ENCODE data around the gene KIAA0040.

The KIAA0040 gene

DNA sequence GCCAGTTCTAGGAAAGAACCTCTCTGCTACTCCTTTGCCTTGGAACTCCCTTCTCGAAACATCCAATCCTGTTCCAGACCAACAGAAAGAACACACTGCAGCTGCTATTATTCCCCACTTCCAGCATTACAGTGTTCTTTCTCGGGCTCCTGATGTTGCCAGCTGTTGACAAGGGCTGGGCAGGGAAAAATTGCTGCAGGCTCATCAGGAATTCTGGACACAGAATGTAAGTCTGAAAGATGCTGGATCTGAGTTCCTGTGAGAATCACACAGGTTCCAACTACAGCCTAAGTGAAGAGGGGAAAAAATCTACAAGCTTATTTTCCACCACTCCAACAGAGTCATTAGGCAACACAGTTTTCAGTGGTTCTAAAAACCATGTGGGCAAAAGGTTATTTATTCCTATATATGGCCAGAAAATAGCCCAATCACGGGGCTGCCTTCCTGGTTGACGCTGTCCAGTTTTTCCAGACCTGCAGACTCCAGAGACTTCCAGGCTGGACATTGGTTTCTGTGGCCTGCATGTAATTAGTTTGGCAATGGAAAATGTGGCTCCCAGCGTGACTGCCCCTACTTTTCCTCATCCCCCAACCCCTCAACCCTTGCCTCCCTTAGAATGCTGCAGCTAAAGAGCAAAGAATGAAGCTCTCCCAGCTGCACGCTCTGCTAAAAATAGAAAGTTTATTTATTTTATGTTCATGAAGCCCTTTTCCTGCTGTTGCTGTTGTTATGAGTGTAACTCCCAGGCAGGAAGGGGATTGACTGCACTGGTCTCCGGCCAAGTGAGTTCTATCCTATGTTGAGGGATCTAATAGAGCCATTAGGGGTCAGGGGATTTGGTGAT lies 8.3 kb upstream of the KIAA0040 start:
- no peak for DNase-seq (ENCODE audit: low read depth in 3 of 3)

DNA sequence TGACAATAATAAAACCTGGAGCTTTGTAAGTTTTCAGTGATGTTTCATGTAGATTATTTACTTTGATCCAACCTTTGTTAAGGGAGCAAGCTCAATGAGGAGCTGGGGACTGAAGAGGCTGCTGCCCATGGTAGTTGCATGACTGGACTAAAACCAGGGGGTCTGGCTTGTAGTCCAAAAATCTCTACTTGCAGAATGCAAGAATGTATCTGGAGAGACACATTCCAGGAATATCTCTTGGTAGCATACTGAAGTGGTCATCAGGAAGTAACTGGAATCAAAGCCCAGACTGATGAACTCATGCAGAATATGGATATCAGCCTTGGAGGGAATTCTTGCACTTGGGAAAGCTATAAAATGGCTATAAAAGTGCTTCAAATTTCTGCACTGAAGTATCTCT lies 5.8 kb upstream of the KIAA0040 start:
- DNase-seq (ENCODE audit: low read depth in 3 of 3) = no peak

DNA sequence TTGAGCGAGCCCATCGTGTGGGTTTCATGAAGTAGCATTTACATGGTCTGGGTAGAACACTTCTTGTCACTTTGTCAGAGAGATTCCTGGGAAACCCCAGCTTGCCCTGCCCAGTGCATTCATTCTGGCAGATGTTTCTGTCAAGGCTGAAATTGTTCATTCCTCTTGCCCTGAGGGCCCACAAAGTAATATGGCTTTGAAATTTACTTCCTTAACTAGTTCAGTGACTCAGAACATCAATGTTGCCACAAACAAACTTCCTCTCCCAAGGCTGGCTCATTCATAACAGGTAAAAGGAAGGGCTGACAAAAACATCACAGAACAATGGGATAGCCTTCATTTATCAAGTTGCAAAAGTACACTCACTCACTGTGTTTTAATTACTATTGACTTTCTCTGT lies 5.0 kb upstream of the KIAA0040 start:
- no peak for DNase-seq (ENCODE audit: low read depth in 3 of 3)

DNA sequence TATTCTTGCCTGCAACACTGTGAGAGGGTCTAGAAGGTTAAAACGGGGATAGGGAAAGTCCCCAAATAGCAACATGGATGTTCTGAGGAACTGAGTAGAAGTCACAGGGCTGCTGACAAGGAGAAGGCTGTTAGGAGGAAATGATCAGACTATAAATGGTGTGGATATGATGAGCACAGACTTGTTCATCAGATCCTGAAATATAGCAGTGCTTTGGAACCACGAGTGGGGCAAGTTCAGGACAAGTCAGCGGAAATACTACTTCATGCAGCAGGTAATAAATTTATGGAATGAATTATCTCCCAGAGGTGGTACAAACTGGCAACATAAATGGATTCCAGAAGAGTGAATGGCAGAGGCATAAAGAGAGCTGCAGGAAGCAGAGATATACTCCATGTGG lies 3.2 kb upstream of the KIAA0040 start:
- no peak for DNase-seq (ENCODE audit: low read depth in 3 of 3)

DNA sequence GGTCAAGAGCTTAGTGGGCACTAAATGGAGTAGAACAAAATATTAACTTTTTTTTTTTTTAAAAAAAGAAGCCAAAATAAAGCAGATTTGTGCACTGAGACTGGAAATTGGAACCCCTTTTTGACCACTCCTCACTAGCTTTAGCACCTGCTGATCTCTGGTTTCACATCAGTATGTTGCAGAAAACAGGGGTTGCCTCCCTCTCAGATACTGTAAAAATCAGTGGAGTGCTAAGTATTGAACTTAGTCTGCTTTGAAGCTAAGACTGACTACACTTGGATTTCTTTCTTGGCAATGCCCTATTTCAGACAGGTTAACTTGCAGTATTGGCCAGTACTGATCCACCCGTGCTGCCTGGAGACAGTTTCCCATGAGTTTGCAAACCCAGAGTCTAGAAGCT lies 2.7 kb upstream of the KIAA0040 start:
- no peak for DNase-seq (ENCODE audit: low read depth in 3 of 3)

DNA sequence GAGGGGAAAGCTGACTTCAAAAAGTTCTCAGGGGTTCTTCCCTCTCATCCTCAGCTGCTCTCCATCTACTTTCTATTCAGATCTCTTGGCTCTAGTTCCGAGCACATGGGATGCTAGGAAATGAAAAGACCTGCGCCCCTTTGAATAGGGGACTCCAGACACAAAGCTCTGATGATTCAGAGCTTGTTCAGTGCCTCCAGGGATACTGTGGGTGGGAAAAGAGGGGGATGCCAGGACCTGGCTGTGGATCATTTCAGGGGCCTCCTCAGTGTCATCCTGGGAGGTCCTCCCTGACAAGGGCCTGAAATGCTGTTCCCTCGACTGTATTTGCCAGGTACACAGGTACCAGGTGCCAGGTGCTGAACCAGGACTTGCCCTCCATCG lies 943 bp upstream of the KIAA0040 start:
- no peak for DNase-seq (ENCODE audit: low read depth in 3 of 3)

DNA sequence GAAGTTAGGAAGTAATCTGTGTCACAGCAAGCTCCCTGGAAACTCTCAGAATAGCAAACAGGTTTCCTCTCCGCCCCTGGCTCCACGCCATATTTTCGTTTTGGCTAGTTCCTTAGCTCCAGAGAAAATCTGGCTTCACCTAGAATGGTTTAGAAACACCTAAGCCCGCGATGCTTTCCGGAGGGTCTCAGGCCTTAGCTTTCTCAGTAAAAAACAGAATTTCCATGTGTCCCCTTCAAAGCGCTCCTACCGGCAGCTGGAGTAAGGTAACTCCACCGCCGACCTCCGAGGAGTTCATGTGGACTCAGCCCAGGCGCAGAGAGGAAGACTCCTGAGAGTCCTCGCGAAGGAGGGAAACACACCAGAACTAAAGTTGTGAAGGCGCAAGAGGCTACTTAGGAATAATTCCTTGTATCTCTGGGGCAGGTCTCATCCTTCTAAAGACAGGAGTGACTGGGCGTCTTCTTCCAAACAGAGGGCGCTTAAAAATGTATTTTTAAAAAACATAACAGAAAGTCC lies 406 bp downstream of the KIAA0040 start:
- DNase-seq (ENCODE audit: low read depth in 3 of 3) = no peak

DNA sequence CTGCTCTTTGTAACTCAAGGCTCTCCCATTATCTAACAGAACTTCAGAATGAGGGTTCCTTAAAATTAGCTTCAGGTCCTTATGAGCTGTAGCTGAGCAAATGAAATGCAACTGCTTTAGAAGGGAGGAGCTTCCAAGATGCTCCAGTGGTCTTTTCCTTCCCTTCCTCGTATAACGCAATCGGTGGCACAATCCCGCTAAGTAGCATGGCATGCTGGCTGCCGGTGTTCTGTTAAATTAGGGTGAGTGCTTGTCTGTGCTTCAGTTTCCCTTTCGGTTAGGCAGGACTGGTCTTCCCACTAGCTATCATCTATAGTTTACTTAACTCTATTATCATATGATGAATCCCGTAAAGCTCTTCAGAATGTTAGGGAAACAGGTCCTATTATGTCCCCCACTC lies 917 bp downstream of the KIAA0040 start:
- no peak for DNase-seq (ENCODE audit: low read depth in 3 of 3)

DNA sequence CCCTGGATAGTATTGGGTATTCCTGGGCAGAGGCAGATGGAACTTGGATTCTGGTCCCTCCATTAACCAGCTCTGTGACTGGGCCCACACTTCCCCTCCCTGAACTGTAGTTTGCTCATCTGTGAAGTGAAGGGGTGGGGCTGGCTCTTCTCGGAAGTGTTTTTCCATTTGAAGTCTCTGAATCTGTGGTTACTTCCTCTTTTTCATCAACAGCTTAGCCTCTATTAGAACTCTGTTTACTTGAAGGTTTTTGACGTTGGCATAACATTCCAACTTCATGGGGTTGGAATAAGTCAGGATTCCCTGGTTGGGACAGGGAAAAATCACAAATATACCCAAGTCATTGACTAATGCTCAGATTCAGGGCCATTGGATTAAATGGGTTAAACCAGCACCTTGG lies 3.6 kb downstream of the KIAA0040 start:
- peak; percentile 32 to 57 (median 45) for DNase-seq (ENCODE audit: low read depth in 3 of 3)

DNA sequence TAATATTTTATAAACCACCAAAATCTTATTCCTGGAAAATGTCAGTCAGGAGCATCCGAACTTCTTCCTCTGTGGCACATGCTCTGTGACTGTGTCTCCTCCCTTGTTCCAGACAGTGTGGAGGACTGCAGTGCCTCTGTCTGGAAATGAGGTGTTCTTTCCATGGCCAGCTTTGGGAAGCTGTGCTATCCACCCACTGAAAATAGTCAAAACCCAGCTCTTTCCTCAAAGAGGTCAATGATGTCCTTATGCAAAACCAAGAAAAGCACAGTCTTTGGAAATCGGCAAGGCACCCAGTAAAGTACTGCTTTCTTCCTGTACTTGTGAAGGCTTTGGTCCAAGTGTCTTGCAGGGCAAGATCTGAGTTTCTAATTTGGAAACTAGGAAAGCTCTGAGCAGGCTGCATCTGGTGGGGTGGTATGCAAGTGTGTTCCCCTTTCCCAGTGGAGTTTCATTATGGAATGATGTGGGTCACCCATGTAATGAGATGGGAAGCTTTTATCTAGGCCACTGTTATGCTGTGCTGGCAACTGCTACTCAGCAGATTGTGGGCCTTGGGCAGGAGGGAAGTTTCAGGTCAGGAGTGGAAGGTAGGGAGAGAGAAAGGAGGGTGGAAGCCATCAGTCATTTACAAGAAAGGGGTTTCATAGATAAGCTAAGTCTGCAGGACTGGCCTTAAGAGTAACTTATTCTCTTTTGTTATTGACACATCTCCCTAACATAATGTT lies 6.0 kb downstream of the KIAA0040 start:
- no peak for DNase-seq (ENCODE audit: low read depth in 3 of 3)

DNA sequence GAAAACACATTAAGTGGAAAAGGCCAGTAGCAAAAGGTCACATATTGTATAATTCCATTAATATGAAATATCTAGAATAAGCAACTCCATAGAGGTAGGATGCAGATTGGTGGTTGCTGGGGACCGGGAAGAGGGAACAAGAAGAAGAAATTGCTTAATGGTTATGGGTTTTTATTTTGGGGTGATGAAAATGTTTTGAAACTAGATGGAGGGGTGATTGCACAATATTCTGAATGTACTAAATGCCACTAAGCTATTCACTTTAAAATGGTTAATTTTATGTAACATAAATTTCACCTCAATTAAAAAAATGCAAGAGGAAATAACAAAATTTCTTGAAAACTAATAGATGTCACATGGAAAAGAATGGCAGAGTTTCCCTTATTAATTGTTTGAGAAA lies 6.7 kb downstream of the KIAA0040 start:
- DNase-seq (ENCODE audit: low read depth in 3 of 3) = no peak

DNA sequence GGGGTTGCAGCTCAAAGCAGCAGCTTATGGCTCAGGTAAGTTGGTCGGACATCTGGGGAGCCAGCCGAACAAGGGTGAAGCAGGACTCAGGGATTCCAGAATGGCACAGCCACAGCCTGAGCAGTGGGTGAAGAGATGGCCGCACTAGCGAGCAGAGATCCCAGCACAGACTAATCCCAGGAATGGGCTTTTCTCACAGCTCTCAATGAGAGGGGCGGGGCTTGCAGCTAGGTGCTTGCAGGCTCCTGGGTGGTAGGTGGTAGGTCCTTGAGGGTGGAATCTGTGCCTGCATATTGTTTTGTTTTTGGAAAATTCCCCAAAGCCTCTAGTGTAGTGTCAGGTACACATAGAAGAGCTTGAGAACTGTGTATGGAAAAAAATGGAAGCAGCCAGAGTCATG lies 9.0 kb downstream of the KIAA0040 start:
- DNase-seq (ENCODE audit: low read depth in 3 of 3) = no peak

DNA sequence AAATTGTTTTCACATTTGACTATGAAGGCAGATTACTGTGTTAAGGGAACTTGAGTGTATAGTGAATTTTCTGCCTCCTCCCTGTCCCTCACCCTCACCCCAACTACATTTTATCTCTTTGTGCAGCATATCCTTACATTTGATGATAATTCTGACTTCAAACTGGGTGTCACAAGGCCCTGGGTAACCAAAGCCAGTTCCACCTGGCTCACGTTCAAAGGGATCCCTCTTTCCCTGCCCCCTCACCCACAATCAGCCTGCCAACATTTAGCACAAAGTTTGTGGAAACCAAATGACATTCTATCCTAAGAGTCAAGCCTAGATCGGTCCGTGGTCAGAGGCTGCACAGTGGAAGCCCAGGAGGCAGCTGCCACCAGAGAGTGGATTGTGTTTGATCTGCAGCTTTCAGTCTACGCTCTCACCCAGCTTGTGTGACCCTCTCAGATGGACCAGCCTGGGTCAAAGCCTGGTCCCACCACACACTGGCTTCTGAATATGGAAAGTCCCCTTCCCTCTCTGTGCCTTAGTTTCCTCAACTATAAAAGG lies 10.3 kb downstream of the KIAA0040 start:
- no peak for DNase-seq (ENCODE audit: low read depth in 3 of 3)

DNA sequence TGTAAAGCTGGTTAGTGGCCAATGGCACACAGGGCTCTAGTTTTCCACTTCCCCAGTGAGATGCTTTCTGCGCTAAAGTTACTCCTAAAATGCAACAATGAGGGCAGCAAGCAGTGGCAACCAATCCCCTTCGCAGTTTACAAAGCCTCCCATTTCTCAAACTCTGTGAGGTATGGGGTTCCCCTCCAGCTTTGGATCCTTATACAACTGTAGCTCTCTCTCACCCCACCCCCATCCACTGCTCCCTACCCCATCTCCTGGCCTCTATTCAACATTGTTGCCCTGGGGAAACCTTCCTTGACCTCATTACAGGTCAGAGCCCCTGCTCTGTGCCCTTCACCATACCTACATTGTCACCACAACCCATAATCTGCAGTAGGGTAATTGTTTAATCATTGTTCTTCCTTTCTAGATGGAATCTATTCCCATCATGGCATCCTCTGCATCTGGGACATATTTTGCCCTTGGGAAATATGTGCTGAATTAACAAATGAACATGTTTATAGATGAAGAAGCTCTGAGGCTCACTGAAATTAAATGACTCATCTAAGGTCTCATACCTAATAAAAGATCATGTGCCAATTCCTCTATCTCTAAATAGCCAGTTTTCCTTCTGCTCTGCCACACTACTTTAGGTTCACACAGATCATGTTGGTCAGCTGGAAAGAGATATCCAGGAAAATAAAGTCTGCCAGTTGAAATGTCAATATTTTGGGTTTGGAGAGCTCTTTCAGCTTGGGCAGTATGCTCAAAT lies 12.6 kb downstream of the KIAA0040 start:
- DNase-seq (ENCODE audit: low read depth in 3 of 3) = no peak

DNA sequence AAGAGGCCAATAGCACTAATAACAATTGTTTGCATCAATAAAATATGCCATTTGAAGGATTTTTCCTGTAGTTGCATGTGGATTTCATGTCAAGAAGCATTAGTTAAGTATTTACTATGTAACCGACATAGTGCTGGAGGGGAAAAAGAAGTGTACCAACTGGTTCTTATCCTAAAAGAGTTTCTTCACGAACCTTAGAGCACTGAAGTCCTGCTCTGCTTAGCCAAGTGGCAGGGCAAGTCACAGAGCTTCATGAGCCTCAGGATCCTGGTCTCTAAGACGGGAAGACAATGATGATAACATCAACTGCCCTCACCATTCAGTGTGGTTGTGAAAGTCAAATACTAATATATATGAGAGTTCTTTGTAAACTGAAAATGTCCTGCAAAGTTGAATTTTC lies 14.1 kb downstream of the KIAA0040 start:
- DNase-seq (ENCODE audit: low read depth in 3 of 3) = no peak

DNA sequence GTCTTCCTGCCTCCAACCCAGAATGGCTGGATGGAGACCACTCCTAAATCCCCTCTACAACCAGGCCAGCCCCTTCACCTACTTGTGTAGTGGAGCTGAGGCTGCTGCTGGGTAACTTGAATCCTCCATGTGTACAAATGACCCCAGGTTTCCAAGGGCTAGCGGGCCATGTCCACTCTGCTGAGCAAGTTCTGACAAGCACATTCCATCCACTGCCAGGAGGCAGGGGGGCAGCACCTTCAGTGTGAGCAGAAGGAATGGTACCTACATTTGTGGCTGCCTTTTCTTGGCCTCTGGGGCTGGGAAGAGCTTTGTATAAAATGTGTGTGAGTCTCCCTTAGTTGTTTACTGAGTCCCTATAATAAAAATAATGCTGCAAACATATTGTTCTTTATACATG lies 14.5 kb downstream of the KIAA0040 start:
- no peak for DNase-seq (ENCODE audit: low read depth in 3 of 3)

DNA sequence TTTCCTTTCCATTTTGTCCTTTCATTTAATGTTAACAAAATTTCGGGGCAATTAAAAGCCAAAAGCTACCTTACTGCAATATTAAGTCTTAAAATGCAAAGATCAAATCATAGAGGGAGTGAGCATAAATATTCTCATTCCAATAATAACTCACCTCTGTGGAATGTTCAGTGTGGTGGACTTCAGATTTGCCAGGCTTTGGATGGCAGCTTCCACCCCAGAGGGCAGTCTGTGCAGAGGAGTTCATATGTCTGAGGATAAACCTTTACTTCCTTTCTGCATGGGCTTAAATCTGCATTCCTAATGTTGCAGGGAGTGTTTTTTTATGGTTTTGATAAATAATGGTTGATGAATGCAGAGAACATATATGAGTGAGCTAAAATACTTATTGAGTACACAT lies 16.3 kb downstream of the KIAA0040 start:
- no peak for DNase-seq (ENCODE audit: low read depth in 3 of 3)

DNA sequence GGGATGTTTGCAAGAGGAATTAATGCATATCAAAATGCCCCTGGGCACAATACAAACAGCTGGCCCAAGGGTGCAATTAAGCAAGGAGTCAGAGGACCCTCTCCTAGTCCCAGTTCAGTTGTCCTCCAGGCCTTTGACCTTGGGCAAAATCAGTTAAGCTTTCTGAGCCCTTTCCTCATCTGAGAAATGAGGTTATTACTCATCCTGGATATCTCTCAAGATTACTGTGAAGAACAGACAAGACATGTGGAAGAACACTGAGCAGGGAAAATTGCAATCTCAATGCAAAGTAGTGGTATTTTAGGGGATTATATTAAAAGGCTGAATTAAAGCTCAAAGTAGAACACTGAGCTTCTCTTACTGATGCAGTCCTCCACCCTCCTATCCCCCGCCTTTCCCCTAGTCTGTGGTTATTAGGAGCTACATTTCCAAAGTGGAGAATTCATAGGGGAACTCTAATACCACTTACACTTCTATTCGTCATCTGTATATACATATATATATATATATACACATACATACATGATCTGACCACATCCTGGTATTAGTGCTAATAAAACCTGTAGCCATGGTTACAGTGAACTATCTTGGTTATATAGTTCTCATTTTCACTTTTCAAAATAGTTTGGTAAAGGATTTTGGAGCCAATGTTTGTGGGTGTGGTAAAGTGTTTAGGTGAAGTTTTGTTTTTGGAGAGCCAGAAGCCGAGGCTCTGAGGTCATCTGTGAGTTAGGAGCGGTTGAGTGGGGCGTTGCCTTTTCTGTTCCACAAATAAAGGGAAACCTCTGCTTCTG lies 18.1 kb downstream of the KIAA0040 start:
- no peak for DNase-seq (ENCODE audit: low read depth in 3 of 3)

DNA sequence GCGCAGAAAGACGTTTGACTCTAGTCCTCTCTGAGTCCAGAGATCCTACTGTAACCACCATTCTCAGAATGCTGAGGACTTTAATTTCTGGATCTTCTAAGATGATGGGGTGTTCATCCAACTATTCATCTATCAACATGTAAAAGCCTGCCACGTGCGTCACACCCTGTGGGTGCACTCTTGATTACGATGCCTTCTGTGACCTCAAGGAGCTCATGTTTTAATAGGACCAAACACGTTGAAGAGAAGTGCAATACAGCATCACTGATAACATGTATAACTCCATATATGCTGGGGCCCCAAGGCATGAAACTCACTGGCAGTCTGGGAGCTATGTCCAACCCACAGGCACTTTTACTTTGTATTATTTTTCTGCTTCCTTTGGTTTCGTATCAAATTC lies 19.0 kb downstream of the KIAA0040 start:
- no peak for DNase-seq (ENCODE audit: low read depth in 3 of 3)

DNA sequence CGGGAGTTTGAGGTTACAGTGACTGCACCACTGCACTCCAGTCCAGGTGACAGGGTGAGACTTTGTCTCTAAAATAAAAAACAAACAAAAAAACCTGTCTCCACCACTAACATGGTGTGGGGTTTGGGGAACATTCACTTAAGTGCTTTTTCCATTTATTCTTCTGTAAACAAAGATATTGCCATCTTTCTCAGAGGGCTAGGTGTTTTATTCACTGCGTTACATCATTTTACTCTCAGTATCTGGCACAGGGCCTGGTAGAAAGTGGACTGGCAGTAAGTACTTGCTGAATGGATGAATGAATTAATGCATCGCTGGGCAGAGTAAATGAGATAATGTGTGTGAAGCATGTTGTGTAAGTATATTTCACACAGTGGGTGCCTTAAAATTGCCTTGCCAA lies 20.1 kb downstream of the KIAA0040 start:
- DNase-seq (ENCODE audit: low read depth in 3 of 3) = no peak

Measured in stimulated activated CD4-positive, alpha-beta T cell treated with anti-CD3 and anti-CD28 coated beads, TNF-alpha, amount 100 ng/mL, for 48 hours (primary cell).